OCI-LY1 (cell line): ENCODE data around the gene GRID2.

Experiments
- H2AFZ ChIP-seq: fragments of 200-600 bp; sonication (generic), shearing (Covaris generic); 2 replicates; pipeline ENCODE4 v1.6.0; 2014; ENCODE audit warnings: antibody characterized with exemption, mild to moderate bottlenecking, low read length
- H3F3A ChIP-seq: fragments of 200-600 bp; sonication (generic), shearing (Covaris generic); 2 replicates; pipeline ENCODE4 v1.6.0; 2014; ENCODE audit warnings: mild to moderate bottlenecking, antibody characterized with exemption, low read length, moderate library complexity; ENCODE audit not compliant: insufficient read depth
- H3K27ac ChIP-seq: fragments of 200-600 bp; sonication (generic); 2 replicates; pipeline ENCODE4 v1.5.1; 2014; ENCODE audit warnings: low read length, mixed run types, mild to moderate bottlenecking, low read depth; ENCODE audit not compliant: poor library complexity, severe bottlenecking
- H3K27me3 ChIP-seq: fragments of 200-600 bp; sonication (generic); 2 replicates; pipeline ENCODE4 v1.6.0; 2014; ENCODE audit warnings: antibody characterized with exemption, mild to moderate bottlenecking, low read length, moderate library complexity; ENCODE audit not compliant: insufficient read depth
- H3K36me3 ChIP-seq: fragments of 200-600 bp; sonication (generic); 2 replicates; pipeline ENCODE4 v1.6.1; 2014; ENCODE audit warnings: mild to moderate bottlenecking, antibody characterized with exemption, low read length, moderate library complexity, mixed read lengths; ENCODE audit not compliant: insufficient read depth
- H3K4me1 ChIP-seq: fragments of 200-600 bp; sonication (generic); 2 replicates; pipeline ENCODE4 v1.5.1; 2014; ENCODE audit warnings: mild to moderate bottlenecking, low read length, moderate library complexity; ENCODE audit not compliant: insufficient read depth, severe bottlenecking
- H3K4me2 ChIP-seq: fragments of 200-600 bp; sonication (generic), shearing (Covaris generic); 2 replicates; pipeline ENCODE4 v1.6.1; 2014; ENCODE audit warnings: low read length
- H3K4me3 ChIP-seq: fragments of 200-600 bp; sonication (generic); 2 replicates; pipeline ENCODE4 v1.5.1; 2014; ENCODE audit warnings: low read length, low read depth, mild to moderate bottlenecking, mixed read lengths; ENCODE audit not compliant: poor library complexity, severe bottlenecking
- H3K79me2 ChIP-seq: fragments of 200-600 bp; shearing (Covaris generic); 2 replicates; pipeline ENCODE4 v1.6.1; 2016; ENCODE audit warnings: mixed run types, low read length, mixed read lengths; ENCODE audit not compliant: insufficient read depth
- H3K9ac ChIP-seq: fragments of 200-600 bp; sonication (generic), shearing (Covaris generic); 2 replicates; pipeline ENCODE4 v1.6.1; 2014; ENCODE audit warnings: mild to moderate bottlenecking, low read length, mixed read lengths
- H3K9me2 ChIP-seq: fragments of 200-600 bp; sonication (generic), shearing (Covaris generic); 2 replicates; pipeline ENCODE4 v1.6.1; 2014; ENCODE audit warnings: low read depth, mild to moderate bottlenecking, low read length, mixed read lengths
- H3K9me3 ChIP-seq: fragments of 200-600 bp; shearing (Covaris generic); 2 replicates; pipeline ENCODE4 v1.6.1; 2014; ENCODE audit warnings: low read length, mixed read lengths
- H4K20me1 ChIP-seq: fragments of 200-600 bp; sonication (generic), shearing (Covaris generic); 2 replicates; pipeline ENCODE4 v1.6.0; 2016; ENCODE audit warnings: mild to moderate bottlenecking, low read length; ENCODE audit not compliant: insufficient read depth
- EZH2 ChIP-seq: fragments of 200-600 bp; sonication (generic), shearing (Covaris generic); IDR thresholded peaks from 2 replicates; pipeline ENCODE4 v1.8.0; 2017; ENCODE audit warnings: borderline replicate concordance, mixed run types, mild to moderate bottlenecking, antibody characterized with exemption, low read length, moderate library complexity, mixed read lengths
- TF ChIP-seq, protein P1 (sequence below): fragments of 200-600 bp; sonication (generic), shearing (Covaris generic); IDR thresholded peaks from 2 replicates; pipeline ENCODE4 v1.5.1; 2017; ENCODE audit warnings: mild to moderate bottlenecking, antibody characterized with exemption, low read length, moderate library complexity, mixed read lengths

GRID2 gene

DNA sequence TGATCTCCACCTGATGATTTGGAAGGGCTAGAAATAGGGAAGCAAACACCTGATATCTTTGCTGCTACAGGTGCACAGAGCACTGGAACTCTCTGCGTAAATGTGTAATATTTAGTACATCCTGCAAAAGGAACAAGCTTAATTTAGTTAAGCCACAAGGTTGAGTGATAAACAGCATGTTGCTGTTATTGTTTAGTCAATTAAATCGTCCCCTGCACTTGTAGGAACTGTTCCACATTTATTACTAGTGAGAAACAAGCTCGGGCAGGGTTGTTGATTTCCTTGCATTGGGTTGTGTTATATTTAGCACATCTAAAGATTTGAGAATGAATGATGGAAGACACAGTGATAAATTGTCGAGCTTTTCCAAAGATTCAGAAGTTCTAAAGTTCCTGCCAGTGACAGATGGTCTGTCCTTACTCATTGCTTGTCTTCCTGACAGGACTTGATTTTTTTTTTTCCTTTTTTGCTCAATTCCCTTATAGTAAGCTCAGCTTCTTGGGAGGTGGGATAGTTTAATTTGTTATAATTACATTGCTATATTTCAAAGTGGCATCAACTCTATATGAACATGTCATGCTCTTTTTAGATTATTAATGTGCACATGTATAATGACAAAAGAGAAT, 897.8 kb downstream of the GRID2 start:
- H3K4me2 ChIP-seq, result no peak overlapping the region
- H3K4me1 ChIP-seq, result no peaks in the 10 kb centered on the region
- no peaks in the 10 kb centered on the region for H3K79me2 ChIP-seq
- H3K36me3 ChIP-seq, result no peaks in the 10 kb centered on the region
- H3F3A ChIP-seq, result no peaks in the 10 kb centered on the region
- no peaks in the 10 kb centered on the region for H3K9me2 ChIP-seq
- H3K27ac ChIP-seq, result no peak overlapping the region
- no peak overlapping the region for H2AFZ ChIP-seq
- H3K9ac ChIP-seq, result no peak overlapping the region
- H3K9me3 ChIP-seq, result no peaks in the 10 kb centered on the region
- H3K27me3 ChIP-seq, result no peaks in the 10 kb centered on the region
- no peak overlapping the region for H3K4me3 ChIP-seq
- no peaks in the 10 kb centered on the region for H4K20me1 ChIP-seq
- TF ChIP-seq EZH2, result no peak
- TF ChIP-seq, protein P1, sequence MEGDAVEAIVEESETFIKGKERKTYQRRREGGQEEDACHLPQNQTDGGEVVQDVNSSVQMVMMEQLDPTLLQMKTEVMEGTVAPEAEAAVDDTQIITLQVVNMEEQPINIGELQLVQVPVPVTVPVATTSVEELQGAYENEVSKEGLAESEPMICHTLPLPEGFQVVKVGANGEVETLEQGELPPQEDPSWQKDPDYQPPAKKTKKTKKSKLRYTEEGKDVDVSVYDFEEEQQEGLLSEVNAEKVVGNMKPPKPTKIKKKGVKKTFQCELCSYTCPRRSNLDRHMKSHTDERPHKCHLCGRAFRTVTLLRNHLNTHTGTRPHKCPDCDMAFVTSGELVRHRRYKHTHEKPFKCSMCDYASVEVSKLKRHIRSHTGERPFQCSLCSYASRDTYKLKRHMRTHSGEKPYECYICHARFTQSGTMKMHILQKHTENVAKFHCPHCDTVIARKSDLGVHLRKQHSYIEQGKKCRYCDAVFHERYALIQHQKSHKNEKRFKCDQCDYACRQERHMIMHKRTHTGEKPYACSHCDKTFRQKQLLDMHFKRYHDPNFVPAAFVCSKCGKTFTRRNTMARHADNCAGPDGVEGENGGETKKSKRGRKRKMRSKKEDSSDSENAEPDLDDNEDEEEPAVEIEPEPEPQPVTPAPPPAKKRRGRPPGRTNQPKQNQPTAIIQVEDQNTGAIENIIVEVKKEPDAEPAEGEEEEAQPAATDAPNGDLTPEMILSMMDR, result no peak

DNA sequence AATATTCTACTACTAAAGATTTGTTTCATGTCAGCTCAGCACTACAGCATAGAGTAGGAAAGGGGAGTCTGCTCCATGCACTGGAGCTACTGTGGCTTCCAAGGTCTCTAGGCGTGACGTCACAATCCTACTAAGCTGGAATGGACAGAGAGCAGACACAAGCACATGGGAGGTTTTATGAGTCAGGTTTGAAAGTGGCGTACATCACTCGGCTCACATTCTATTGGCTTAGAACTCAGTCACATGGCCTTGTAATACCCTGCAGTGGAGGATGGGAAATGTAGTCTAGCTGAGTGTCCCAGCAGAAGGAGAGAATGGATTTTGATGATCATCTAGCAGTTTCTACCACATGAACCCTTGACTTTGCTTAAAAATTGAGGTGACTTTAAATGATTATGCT, 899.9 kb downstream of the GRID2 start:
- Histone ChIP-seq H3K4me3 (no peak overlapping the region), H3K9me2 (no peaks in the 10 kb centered on the region), H3K9me3 (no peaks in the 10 kb centered on the region), H3K36me3 (no peaks in the 10 kb centered on the region), H3F3A (no peaks in the 10 kb centered on the region), H3K4me2 (no peak overlapping the region), H2AFZ (no peak overlapping the region), H3K27ac (no peak overlapping the region), H4K20me1 (no peaks in the 10 kb centered on the region), H3K4me1 (no peaks in the 10 kb centered on the region), H3K27me3 (no peaks in the 10 kb centered on the region), H3K9ac (no peak overlapping the region), H3K79me2 (no peaks in the 10 kb centered on the region)
- no peak for TF ChIP-seq EZH2
- TF ChIP-seq, protein P1, result no peak

DNA sequence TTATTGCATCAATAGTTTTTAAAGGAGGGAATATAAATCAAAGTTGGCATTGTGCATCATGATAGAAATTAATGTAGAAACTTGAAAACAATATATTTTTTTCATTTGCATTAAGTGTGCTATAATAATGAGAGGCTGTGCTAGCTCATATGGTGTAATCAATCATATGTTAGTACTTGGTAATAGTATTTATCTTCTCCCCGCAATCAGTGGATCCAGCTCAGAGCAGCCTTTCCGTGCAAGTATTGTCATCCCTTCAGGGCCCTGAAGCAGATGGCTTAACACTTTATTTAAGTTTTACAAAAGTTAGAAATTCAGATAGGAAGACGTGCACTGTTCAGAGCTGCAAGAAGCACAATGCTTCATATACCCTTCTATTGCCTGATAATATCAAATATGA, 908.5 kb downstream of the GRID2 start:
- Histone ChIP-seq H2AFZ (no peak overlapping the region), H3K4me2 (no peak overlapping the region), H3K36me3 (no peaks in the 10 kb centered on the region), H3K9ac (no peak overlapping the region), H3K9me2 (no peaks in the 10 kb centered on the region), H3K4me1 (no peaks in the 10 kb centered on the region), H3K9me3 (no peaks in the 10 kb centered on the region), H3F3A (no peaks in the 10 kb centered on the region), H3K4me3 (no peak overlapping the region), H3K27ac (no peak overlapping the region), H3K79me2 (no peaks in the 10 kb centered on the region), H4K20me1 (no peaks in the 10 kb centered on the region), H3K27me3 (no peaks in the 10 kb centered on the region)
- no peak for TF ChIP-seq EZH2
- TF ChIP-seq, protein P1, result no peak
